ENCODE data around the gene DHX34.
A peak's percentile ranks its signal among the peaks of the same experiment; 100 is the strongest.
"Not testable (repeated sequence)": the region's sequence is repeated elsewhere in the genome, so short reads cannot be mapped to it uniquely, and the experiment has no call there.

The DHX34 gene, protein sequence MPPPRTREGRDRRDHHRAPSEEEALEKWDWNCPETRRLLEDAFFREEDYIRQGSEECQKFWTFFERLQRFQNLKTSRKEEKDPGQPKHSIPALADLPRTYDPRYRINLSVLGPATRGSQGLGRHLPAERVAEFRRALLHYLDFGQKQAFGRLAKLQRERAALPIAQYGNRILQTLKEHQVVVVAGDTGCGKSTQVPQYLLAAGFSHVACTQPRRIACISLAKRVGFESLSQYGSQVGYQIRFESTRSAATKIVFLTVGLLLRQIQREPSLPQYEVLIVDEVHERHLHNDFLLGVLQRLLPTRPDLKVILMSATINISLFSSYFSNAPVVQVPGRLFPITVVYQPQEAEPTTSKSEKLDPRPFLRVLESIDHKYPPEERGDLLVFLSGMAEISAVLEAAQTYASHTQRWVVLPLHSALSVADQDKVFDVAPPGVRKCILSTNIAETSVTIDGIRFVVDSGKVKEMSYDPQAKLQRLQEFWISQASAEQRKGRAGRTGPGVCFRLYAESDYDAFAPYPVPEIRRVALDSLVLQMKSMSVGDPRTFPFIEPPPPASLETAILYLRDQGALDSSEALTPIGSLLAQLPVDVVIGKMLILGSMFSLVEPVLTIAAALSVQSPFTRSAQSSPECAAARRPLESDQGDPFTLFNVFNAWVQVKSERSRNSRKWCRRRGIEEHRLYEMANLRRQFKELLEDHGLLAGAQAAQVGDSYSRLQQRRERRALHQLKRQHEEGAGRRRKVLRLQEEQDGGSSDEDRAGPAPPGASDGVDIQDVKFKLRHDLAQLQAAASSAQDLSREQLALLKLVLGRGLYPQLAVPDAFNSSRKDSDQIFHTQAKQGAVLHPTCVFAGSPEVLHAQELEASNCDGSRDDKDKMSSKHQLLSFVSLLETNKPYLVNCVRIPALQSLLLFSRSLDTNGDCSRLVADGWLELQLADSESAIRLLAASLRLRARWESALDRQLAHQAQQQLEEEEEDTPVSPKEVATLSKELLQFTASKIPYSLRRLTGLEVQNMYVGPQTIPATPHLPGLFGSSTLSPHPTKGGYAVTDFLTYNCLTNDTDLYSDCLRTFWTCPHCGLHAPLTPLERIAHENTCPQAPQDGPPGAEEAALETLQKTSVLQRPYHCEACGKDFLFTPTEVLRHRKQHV

DNA sequence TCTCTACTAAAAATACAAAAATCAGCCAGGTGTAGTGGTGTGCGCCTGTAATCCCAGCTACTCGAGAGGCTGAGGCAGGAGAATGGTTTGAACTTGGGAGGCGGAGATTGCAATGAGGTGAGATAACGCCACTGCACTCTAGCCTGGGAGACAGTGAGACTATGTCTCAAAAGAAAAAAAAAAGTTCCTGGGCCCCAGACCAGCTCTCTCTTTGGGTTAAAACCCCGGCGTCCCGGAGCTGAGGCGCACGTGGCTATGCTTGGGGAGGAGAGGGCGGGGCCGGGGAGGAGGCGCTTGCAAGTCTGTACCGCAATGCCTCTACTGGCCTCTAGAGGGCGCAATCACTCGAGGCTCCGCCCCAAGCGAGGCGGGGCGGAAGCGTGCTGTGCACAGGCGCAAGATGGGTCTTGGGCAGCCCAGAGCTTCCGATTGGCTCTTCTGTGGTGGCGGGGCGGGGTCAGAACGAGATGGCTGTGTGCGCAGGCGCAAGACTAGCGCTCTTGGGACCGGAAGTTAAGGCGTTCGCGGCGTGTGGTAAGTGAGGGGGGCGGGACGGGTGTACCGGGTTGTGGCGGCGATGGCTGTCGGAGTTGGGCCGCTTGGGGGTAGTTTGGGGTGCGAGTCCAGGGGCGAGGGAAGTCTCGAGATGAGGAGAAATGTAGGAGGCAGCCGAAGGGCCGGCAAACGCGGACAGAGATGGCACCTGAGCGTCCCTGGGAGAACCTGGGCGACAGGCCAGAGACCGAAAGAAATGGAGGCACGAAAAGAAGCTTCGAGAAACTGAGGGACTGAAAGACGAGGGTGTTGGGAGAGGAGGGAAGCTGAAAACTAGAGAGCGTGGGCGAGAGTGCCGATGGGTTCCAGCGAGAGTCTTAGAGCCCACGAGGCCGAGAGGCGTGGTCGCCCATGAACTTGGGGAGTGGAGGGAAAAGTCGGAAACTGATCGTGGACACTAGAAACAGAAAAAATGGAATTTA lies at the start of gene DHX34:
Gene DHX34 (plus strand): TSS at position 497 of the 977 bp plus-strand sequence. CDS start 3,716 bp downstream, outside the sequence.
- ATAC-seq (replicated peaks; ENCODE audit: extremely low read depth, poor library complexity, severe bottlenecking) (peak; percentile 97), DNase-seq (ENCODE audit: low spot score in 2 of 2) (peak; percentile 99 to 100)
- Mint-ChIP-seq H3K27ac (ENCODE audit: low read depth) (peak within 1 kb of the TSS; percentile 49), H3K4me3 (peak within 1 kb of the TSS; percentile 96), H3K27me3 (no peaks in the 10 kb centered on the region), H3K9me3 (no peaks in the 10 kb centered on the region), H3K4me1 (peaks cover 40% of the 10 kb centered on the region), H3K36me3 (ENCODE audit: insufficient read depth) (peaks cover 17% of the 10 kb centered on the region)

DNA sequence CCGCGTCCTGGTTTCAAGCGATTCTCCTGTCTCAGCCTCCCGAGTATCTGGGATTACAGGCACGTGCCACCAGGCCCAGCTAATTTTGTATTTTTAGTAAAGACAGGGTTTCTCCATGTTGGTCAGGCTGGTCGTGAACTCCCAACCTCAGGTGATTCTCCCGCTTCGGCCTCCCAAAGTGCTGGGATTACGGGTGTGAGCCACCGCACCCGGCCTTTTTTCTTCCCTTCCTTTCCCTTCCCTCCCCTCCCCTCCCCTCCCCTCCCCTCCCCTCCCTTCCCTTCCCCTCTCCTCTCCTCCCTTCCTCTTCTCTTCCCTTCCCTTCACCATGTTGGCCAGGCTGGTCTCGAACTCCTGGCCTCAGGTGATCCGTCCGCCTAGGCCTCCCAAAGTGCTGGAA lies 48.2 kb upstream of the DHX34 start:
- H3K4me3 Mint-ChIP-seq; ATAC-seq (replicated peaks; ENCODE audit: extremely low read depth, poor library complexity, severe bottlenecking); H3K27me3 Mint-ChIP-seq; H3K27ac Mint-ChIP-seq (ENCODE audit: low read depth); H3K9me3 Mint-ChIP-seq; DNase-seq (ENCODE audit: low spot score in 2 of 2); H3K36me3 Mint-ChIP-seq (ENCODE audit: insufficient read depth): not testable (repeated sequence)
- H3K4me1 Mint-ChIP-seq: peaks cover 29% of the 10 kb centered on the region

DNA sequence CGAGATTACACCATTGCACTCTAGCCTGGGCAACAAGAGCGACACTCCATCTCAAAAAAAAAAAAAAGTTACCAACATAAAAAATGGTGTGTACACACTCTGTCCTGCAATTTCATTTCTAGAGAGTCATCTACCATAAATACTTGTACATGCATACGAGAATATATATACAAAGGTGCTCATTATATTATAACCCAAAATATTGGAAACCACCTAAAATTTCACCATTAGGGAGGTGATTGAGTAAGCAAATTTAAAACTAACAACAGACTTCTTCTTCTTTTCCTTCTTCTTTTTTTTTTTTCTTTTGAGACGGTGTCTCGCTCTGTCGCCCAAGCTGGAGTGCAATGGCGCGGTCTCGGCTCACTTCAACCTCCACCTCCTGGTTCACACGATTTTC lies 46.9 kb upstream of the DHX34 start:
- DNase-seq (ENCODE audit: low spot score in 2 of 2): no peak
- Mint-ChIP-seq H3K36me3 (ENCODE audit: insufficient read depth) (no peaks in the 10 kb centered on the region), H3K4me3 (no peak overlapping the region), H3K9me3 (no peaks in the 10 kb centered on the region), H3K27ac (ENCODE audit: low read depth) (no peak overlapping the region), H3K27me3 (peaks cover 9% of the 10 kb centered on the region), H3K4me1 (peaks cover 17% of the 10 kb centered on the region)
- no peak for ATAC-seq (replicated peaks; ENCODE audit: extremely low read depth, poor library complexity, severe bottlenecking)

DNA sequence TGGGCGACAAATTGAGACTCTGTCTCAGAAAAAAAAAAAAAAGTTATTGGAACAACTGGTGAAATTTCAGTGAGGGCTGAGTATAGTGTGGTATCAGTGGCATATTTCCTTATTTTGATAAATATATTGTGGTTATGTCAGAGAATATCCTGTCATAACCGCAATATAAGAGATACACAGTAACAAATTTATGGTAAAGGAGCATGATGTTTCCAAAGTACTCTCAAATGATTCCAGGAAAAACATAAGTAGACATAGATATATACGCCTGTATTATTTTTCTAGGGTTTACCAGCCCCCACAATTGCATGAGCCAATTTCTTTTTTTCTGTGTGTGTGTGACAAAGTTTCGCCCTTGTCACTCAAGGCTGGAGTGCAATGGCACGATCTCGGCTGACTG lies 45.1 kb upstream of the DHX34 start:
- Mint-ChIP-seq H3K9me3 (no peaks in the 10 kb centered on the region), H3K4me1 (peaks cover 17% of the 10 kb centered on the region), H3K4me3 (no peak overlapping the region), H3K27ac (ENCODE audit: low read depth) (no peak overlapping the region), H3K36me3 (ENCODE audit: insufficient read depth) (no peaks in the 10 kb centered on the region), H3K27me3 (peaks cover 13% of the 10 kb centered on the region)
- DNase-seq (ENCODE audit: low spot score in 2 of 2) (no peak), ATAC-seq (replicated peaks; ENCODE audit: extremely low read depth, poor library complexity, severe bottlenecking) (no peak)

DNA sequence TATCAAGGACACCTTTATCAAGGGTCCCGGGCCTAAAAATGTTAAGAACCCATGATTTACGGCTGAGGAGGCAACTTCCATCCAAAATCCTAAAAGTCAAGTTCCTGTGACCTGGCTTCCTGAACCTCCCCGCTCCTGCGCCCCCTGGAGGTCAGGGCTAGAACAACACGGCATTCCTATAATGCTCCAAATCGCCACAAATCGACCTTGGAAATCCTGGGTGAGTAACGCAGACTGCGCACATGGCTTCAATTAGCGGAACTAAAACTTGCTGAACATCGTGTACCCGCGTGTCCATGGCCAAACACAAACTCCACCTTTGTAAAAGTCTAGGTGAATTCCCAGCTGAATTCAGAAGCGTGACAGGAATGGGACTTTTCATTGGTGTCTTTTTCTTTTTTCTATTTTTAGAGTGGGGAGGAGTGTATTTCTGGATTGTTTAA lies 43.8 kb upstream of the DHX34 start:
- H3K27ac Mint-ChIP-seq (ENCODE audit: low read depth): no peak overlapping the region
- peaks cover 14% of the 10 kb centered on the region for H3K4me1 Mint-ChIP-seq
- H3K4me3 Mint-ChIP-seq: no peak overlapping the region
- DNase-seq (ENCODE audit: low spot score in 2 of 2): peak; percentile 13 to 35
- H3K36me3 Mint-ChIP-seq (ENCODE audit: insufficient read depth): no peaks in the 10 kb centered on the region
- H3K27me3 Mint-ChIP-seq: peaks cover 27% of the 10 kb centered on the region
- ATAC-seq (replicated peaks; ENCODE audit: extremely low read depth, poor library complexity, severe bottlenecking): no peak
- no peaks in the 10 kb centered on the region for H3K9me3 Mint-ChIP-seq

DNA sequence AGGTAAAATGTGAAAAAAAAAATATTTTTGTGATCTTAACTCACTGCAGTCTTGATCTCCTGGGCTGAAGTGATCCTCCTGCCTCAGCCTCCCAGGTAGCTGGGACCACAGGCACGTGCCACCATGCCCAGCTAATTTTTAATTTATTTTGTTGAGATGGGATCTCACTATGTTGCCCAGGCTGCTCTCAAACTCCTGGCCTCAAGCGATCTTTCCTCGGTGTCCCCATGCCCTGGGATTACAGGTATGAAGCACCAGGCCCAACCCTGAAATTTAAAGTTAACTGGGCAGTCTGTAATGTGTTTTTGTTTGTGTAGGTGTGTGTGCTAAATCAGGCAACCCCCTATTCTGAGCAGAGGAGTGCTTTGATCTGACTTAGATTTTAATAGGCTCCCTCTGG lies 42.8 kb upstream of the DHX34 start:
- ATAC-seq (replicated peaks; ENCODE audit: extremely low read depth, poor library complexity, severe bottlenecking) (no peak), DNase-seq (ENCODE audit: low spot score in 2 of 2) (no peak)
- H3K27ac Mint-ChIP-seq (ENCODE audit: low read depth): no peak overlapping the region
- peaks cover 9% of the 10 kb centered on the region for H3K4me1 Mint-ChIP-seq
- no peaks in the 10 kb centered on the region for H3K9me3 Mint-ChIP-seq
- H3K27me3 Mint-ChIP-seq: peaks cover 37% of the 10 kb centered on the region
- H3K4me3 Mint-ChIP-seq: no peak overlapping the region
- H3K36me3 Mint-ChIP-seq (ENCODE audit: insufficient read depth): no peaks in the 10 kb centered on the region

DNA sequence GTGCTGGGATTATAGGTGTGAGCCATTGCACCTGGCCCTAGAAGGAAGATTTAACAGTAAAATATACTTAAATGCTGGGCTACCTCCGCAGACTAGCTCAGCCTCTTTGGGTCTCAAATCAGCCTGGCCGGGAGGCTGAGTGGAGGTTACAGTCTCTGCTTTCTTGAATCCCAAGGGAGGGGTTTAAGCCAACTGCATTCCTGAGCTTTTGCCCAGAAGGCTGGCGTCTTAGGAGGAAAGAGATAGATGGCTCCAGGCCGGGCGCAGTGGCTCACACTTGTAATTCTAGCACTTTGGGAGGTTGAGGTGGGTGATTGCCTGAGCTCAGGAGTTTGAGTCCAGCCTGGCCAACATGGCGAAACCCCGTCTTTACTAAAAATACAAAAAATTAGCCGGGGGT lies 40.1 kb upstream of the DHX34 start:
- H3K4me1 Mint-ChIP-seq: peaks cover 6% of the 10 kb centered on the region
- H3K27ac Mint-ChIP-seq (ENCODE audit: low read depth): no peak overlapping the region
- H3K27me3 Mint-ChIP-seq: peaks cover 39% of the 10 kb centered on the region
- no peak for DNase-seq (ENCODE audit: low spot score in 2 of 2)
- H3K36me3 Mint-ChIP-seq (ENCODE audit: insufficient read depth): no peaks in the 10 kb centered on the region
- ATAC-seq (replicated peaks; ENCODE audit: extremely low read depth, poor library complexity, severe bottlenecking): no peak
- H3K4me3 Mint-ChIP-seq: no peak overlapping the region
- H3K9me3 Mint-ChIP-seq: no peaks in the 10 kb centered on the region

DNA sequence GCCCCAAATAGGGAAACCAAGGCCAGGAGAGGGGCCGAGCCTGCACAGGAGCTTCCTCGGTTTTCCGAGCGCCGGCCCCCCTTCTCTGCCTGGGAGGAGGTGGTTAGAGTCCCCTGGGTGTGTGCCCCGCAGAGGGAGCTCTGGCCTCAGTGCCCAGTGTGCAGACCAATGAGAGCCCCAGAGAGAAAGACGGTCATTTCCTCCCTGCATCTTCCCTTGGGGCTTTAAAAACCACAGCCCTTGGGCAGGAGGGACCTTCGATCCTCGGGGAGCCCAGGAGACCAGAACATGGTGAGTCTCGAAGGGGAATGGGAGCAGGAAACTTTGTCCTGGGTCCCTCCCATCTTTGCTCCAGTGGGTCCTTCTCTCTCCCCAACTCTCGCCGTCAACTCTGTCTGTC lies 39.5 kb upstream of the DHX34 start, which contains the start of gene C5AR1:
Gene C5AR1 (plus strand): TSS at position 254 of the 400 bp plus-strand sequence. CDS start 35 bp downstream, at position 289.
- DNase-seq (ENCODE audit: low spot score in 2 of 2) (no peak), ATAC-seq (replicated peaks; ENCODE audit: extremely low read depth, poor library complexity, severe bottlenecking) (no peak)
- Mint-ChIP-seq H3K4me3 (no peak within 1 kb of the TSS), H3K27me3 (peaks cover 39% of the 10 kb centered on the region), H3K27ac (ENCODE audit: low read depth) (no peak within 1 kb of the TSS), H3K9me3 (no peaks in the 10 kb centered on the region), H3K4me1 (peaks cover 5% of the 10 kb centered on the region), H3K36me3 (ENCODE audit: insufficient read depth) (no peaks in the 10 kb centered on the region)

DNA sequence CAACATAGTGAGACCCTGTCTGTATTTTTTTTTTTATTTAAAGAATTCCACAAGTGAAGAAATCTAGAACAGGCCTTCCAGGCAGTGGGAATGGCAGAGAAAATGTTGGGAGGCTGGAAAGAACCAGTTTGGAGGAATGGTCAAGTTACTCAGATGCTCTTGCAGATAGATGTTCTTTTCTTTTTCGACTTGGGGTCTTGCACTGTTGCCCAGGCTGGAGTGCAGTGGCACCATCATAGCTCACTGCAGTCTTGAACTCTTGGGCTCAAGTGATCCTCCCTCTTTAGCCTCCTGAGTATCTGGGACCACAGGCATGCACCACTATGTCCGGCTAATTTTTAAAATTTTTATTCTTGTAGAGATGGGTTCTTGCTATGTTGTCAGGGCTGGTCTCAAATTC lies 38.8 kb upstream of the DHX34 start:
- DNase-seq (ENCODE audit: low spot score in 2 of 2) (no peak), ATAC-seq (replicated peaks; ENCODE audit: extremely low read depth, poor library complexity, severe bottlenecking) (no peak)
- no peaks in the 10 kb centered on the region for H3K9me3 Mint-ChIP-seq
- no peaks in the 10 kb centered on the region for H3K36me3 Mint-ChIP-seq (ENCODE audit: insufficient read depth)
- H3K4me1 Mint-ChIP-seq: peaks cover 2% of the 10 kb centered on the region
- H3K4me3 Mint-ChIP-seq: no peak overlapping the region
- H3K27me3 Mint-ChIP-seq: peaks cover 38% of the 10 kb centered on the region
- H3K27ac Mint-ChIP-seq (ENCODE audit: low read depth): no peak overlapping the region

DNA sequence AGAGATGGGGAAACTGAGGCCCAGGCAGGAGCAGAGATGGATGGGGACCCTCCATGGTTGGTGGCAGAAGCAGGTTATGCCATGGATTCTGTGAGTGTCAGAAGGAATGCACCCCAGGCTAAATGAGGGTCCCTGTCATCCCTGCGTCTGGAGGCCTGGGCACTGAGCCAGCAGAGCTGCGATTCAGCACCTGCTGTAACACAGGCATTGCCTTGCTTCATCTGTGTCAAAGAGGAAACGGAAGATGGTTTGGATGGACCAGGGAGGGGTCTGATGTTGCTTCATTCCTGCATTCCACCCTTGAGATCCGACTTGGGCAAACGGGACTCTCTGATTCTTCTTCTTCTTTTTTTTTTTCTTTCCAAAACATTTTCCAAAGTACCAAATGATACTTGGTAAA lies 38.3 kb upstream of the DHX34 start:
- H3K27ac Mint-ChIP-seq (ENCODE audit: low read depth): no peak overlapping the region

DNA sequence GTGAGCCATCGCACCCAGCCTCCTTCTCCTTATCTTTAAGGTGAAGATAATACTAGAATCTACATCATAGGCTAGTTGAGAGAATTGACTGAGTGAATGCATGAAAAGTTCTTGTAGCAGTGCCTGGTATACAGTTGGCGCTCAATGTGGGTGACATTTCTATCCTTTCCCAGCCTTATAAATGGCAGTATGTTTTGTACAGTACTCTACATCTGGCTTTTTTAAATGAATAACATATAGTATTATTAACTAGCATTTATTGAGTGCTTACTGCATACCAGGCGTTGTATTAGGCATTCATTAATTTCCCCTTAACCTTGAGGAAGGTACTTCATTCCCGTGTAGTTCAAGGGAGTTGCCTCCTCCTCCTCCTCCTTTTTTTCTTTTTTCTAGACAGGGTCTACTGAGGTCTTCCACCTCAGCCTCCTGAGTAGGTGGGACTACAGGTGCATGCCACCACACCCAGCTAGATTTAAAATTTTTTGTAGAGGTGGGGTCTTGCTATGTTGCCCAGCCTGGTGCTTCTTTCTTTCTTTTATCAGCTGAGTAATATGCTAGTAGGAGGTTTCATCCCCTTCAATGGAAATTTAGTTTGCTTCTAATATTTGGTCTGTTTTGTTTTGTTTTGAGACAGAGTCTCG lies 36.6 kb upstream of the DHX34 start:
- ATAC-seq (replicated peaks; ENCODE audit: extremely low read depth, poor library complexity, severe bottlenecking) (no peak), DNase-seq (ENCODE audit: low spot score in 2 of 2) (no peak)
- Mint-ChIP-seq H3K27me3 (peaks cover 39% of the 10 kb centered on the region), H3K9me3 (no peaks in the 10 kb centered on the region), H3K4me1 (no peaks in the 10 kb centered on the region), H3K27ac (ENCODE audit: low read depth) (no peak overlapping the region), H3K36me3 (ENCODE audit: insufficient read depth) (no peaks in the 10 kb centered on the region), H3K4me3 (no peak overlapping the region)

More for the DNA sequence above, 38.3 kb upstream of the DHX34 start:
- Mint-ChIP-seq H3K36me3 (ENCODE audit: insufficient read depth) (no peaks in the 10 kb centered on the region), H3K4me3 (no peak overlapping the region), H3K27me3 (peaks cover 38% of the 10 kb centered on the region), H3K4me1 (no peaks in the 10 kb centered on the region), H3K9me3 (no peaks in the 10 kb centered on the region)
- ATAC-seq (replicated peaks; ENCODE audit: extremely low read depth, poor library complexity, severe bottlenecking): no peak
- no peak for DNase-seq (ENCODE audit: low spot score in 2 of 2)

All from central memory CD8-positive, alpha-beta T cell (primary cell).